Activated T-cell treated with anti-CD3 and anti-CD28 coated beads for 48 hours (primary cell): Measurements from ENCODE around the gene SH3PXD2A.
"Not testable (repeated sequence)": the region's sequence is repeated elsewhere in the genome, so short reads cannot be mapped to it uniquely, and the experiment has no call there.

Experiments used
- DNase-seq: peaks from one replicate; pipeline ENCODE4 v3.0.0-alpha.2; 2020; ENCODE audit warnings: low read depth

Gene SH3PXD2A

GRCh38 chr10:103665162-103665889, 190.1 kb downstream of the SH3PXD2A start:
- no peak for DNase-seq

- no peak for DNase-seq
These were observed 191.6 kb downstream of the SH3PXD2A start for GRCh38 chr10:103663802-103664201.

GRCh38 chr10:103663236-103663635, 192.1 kb downstream of the SH3PXD2A start:
- DNase-seq, result no peak

GRCh38 chr10:103662704-103663103, 192.7 kb downstream of the SH3PXD2A start:
- not testable (repeated sequence) for DNase-seq

GRCh38 chr10:103661198-103661950, 194.0 kb downstream of the SH3PXD2A start:
- DNase-seq, result no peak

GRCh38 chr10:103660364-103661197, 194.8 kb downstream of the SH3PXD2A start:
- DNase-seq, result no peak

- DNase-seq, result peak; percentile 36
These were observed 195.6 kb downstream of the SH3PXD2A start for GRCh38 chr10:103659674-103660363.

- no peak for DNase-seq
These were observed 197.3 kb downstream of the SH3PXD2A start for GRCh38 chr10:103658049-103658577.

- DNase-seq, result no peak
These were observed 198.2 kb downstream of the SH3PXD2A start for GRCh38 chr10:103657061-103657591.

- no peak for DNase-seq
These were observed 200.5 kb downstream of the SH3PXD2A start for GRCh38 chr10:103654925-103655324.

- no peak for DNase-seq
These were observed 201.8 kb downstream of the SH3PXD2A start for GRCh38 chr10:103653581-103654037.

- DNase-seq, result no peak
These were observed 202.6 kb downstream of the SH3PXD2A start for GRCh38 chr10:103652599-103653281.

- no peak for DNase-seq
These were observed 203.4 kb downstream of the SH3PXD2A start for GRCh38 chr10:103651783-103652476.

- DNase-seq, result no peak
These were observed 204.0 kb downstream of the SH3PXD2A start for GRCh38 chr10:103651333-103651732.

- no peak for DNase-seq
These were observed 205.5 kb downstream of the SH3PXD2A start for GRCh38 chr10:103649654-103650423.

GRCh38 chr10:103648636-103649532, 206.5 kb downstream of the SH3PXD2A start:
- no peak for DNase-seq

GRCh38 chr10:103648251-103648635, 207.1 kb downstream of the SH3PXD2A start:
- DNase-seq, result no peak

- no peak for DNase-seq
These were observed 209.1 kb downstream of the SH3PXD2A start for GRCh38 chr10:103646304-103646703.
